Effector memory CD4-positive, alpha-beta T cell (primary cell): Measurements from ENCODE around the gene GNB1.

Source experiments
- DNase-seq, 3 donors: peaks; one replicate each; pipeline ENCODE4 v3.0.0-alpha.2; 2020
- H3K27ac ChIP-seq: 2 replicates; pipeline ENCODE4 v1.7.0; 2013; ENCODE audit warnings: mild to moderate bottlenecking, low read length, moderate library complexity; ENCODE audit not compliant: insufficient read depth, poor library complexity, severe bottlenecking
- H3K27me3 ChIP-seq: replicated peaks from 2 replicates; pipeline ENCODE4 v1.7.0; 2013; ENCODE audit warnings: mild to moderate bottlenecking, low read length; ENCODE audit not compliant: insufficient read depth, control insufficient read depth, poor library complexity, severe bottlenecking
- H3K36me3 ChIP-seq: 2 replicates; pipeline ENCODE4 v1.7.0; 2013; ENCODE audit warnings: mild to moderate bottlenecking, low read length, moderate library complexity; ENCODE audit not compliant: control insufficient read depth, insufficient read depth
- H3K4me1 ChIP-seq: 2 replicates; pipeline ENCODE4 v1.7.0; 2013; ENCODE audit warnings: low read length, mild to moderate bottlenecking; ENCODE audit not compliant: control insufficient read depth, insufficient read depth, poor library complexity, severe bottlenecking
- H3K4me3 ChIP-seq: 2 replicates; pipeline ENCODE4 v1.7.0; 2013; ENCODE audit warnings: low read length, low read depth, mild to moderate bottlenecking; ENCODE audit not compliant: insufficient read depth, poor library complexity, severe bottlenecking
- H3K9me3 ChIP-seq: 2 replicates; pipeline ENCODE4 v1.7.0; 2013; ENCODE audit warnings: mild to moderate bottlenecking, low read length, moderate library complexity; ENCODE audit not compliant: control insufficient read depth

The GNB1 gene

DNA sequence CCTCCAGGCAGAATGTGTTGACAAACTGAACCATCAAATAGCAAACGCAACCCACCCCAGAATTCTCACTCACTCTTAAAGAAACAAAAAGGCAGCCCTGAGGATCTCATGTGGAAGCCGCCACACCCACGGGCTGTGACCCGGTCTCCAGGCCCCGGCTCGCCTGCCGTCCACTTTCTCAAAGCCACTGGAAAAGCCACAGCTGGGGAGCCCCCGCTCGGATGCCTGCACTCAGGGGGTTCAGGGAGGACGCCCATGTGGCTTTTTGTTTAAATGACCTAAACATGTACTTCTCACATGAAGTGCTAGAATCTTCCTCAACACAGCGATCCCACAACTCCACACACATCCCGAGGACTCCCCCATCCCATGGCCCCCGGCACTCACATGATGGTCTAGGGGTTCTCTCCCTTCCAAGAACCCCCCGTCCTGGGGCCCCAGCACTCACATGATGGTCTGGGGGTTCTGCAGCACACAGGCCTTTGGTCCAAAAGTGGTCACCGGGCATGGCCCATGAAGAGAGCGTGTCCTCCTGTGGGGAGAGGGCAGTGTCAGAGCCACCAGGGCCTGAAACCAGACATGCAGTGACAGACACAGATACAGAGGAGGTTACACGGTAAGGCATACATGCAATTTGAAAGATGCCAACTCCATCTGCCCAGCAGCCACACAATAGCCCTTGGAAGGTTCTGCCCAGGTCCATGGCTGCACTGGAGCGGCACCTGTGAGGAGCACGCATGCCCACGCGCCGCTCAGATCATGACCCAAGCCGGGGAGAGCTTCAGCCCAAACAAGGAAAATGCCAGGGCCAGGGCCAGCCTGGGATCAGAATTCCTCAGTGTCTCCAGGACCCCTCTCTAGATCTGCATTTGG is 129.1 kb downstream of the GNB1 start:
- H3K27ac ChIP-seq = no peak overlapping the region

DNA sequence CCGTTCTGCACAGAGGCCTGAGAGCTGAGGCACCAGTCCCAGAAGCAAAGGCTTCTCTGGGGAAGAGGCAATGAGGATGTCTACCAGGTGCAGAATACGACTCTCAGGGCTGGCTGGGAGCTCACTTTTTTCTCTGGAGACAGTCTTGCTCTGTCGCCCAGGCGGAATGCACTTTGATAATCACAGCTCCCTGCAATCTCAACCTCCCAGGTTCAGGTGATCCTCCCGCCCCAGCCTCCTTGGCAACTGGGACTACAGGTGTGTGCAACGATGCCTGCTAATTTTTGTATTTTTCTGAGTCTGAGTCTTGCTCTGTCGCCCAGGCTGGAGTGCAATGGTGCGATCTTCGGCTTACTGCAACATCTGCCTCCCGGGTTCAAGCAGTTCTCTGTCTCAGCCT is 130.2 kb downstream of the GNB1 start:
- DNase-seq = no peak
- no peak overlapping the region for H3K4me3 ChIP-seq
- H3K27me3 ChIP-seq = no peaks in the 10 kb centered on the region
- no peaks in the 10 kb centered on the region for H3K9me3 ChIP-seq
- peaks cover 56% of the 10 kb centered on the region for H3K36me3 ChIP-seq
- no peak overlapping the region for H3K27ac ChIP-seq
- H3K4me1 ChIP-seq = no peaks in the 10 kb centered on the region

More for the DNA sequence above, 129.1 kb downstream of the GNB1 start:
- H3K4me3 ChIP-seq = no peak overlapping the region
- H3K4me1 ChIP-seq = no peaks in the 10 kb centered on the region
- no peak for DNase-seq
- H3K9me3 ChIP-seq = no peaks in the 10 kb centered on the region
- no peaks in the 10 kb centered on the region for H3K27me3 ChIP-seq
- H3K36me3 ChIP-seq = peaks cover 48% of the 10 kb centered on the region

DNA sequence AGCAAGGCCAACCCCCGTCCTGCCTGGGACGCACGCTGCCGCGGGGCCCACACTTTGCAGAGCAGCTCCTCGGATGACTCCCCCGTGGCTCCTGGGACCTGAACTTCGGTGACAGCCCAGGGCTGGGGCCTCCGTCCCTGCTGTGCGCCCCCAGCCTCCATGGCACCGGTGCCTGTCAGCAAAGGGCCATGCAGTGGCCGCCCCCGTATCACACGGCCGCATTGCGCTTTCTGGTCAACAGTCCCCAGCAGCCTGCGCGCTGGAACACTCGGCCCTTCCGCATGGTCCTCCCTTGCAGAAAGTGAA is 130.6 kb downstream of the GNB1 start:
- peaks cover 60% of the 10 kb centered on the region for H3K36me3 ChIP-seq
- no peaks in the 10 kb centered on the region for H3K9me3 ChIP-seq
- H3K27ac ChIP-seq = no peak overlapping the region

DNA sequence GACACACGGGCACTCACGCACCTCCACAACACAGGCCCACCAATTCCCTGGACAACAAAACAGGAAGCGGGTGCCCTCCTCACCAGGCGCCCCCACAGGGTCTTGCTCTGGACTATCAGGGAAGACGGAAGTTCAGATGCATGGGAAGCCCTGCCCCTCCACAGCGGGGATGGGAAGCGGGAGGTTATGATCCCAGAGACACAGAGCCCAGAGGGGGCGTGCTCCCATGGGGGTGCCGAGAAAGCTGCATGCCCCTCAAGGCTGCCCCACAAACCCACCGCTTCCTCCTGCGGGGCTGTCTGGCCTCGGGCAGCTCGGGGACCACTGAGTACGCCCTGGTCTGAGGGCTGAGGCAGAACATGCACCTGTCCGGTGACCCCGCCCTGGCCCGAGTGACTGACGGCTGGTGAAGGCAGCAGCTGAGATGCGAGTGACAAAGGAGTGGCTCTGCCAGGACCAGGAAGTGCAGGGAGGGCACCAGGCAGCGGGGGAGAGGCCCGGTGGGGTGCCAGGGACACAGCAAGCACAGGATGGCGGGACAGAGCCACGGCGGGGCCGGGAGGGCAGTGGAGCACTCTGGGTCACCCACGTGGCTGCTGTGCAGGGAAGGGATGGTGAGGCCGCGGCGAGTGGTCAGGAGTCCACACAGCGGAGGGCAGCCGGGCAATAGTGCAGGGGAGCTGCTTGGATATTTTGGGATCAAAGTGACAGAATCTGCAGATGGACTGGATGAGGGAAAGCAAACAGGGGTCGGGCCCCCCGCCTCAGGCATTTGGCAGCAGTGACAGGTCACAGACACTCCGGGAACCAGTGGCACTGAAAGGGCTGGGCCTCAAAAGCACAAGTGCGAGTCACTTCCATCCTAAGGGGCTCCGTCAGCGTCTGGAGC is 131.2 kb downstream of the GNB1 start:
- DNase-seq = no peak
- H3K4me3 ChIP-seq = no peak overlapping the region
- no peaks in the 10 kb centered on the region for H3K9me3 ChIP-seq
- peaks cover 65% of the 10 kb centered on the region for H3K36me3 ChIP-seq
- no peak overlapping the region for H3K27ac ChIP-seq
- no peaks in the 10 kb centered on the region for H3K27me3 ChIP-seq
- no peaks in the 10 kb centered on the region for H3K4me1 ChIP-seq

More for the DNA sequence above, 130.6 kb downstream of the GNB1 start:
- Histone ChIP-seq H3K4me1 (no peaks in the 10 kb centered on the region), H3K27me3 (no peaks in the 10 kb centered on the region), H3K4me3 (no peak overlapping the region)
- no peak for DNase-seq

DNA sequence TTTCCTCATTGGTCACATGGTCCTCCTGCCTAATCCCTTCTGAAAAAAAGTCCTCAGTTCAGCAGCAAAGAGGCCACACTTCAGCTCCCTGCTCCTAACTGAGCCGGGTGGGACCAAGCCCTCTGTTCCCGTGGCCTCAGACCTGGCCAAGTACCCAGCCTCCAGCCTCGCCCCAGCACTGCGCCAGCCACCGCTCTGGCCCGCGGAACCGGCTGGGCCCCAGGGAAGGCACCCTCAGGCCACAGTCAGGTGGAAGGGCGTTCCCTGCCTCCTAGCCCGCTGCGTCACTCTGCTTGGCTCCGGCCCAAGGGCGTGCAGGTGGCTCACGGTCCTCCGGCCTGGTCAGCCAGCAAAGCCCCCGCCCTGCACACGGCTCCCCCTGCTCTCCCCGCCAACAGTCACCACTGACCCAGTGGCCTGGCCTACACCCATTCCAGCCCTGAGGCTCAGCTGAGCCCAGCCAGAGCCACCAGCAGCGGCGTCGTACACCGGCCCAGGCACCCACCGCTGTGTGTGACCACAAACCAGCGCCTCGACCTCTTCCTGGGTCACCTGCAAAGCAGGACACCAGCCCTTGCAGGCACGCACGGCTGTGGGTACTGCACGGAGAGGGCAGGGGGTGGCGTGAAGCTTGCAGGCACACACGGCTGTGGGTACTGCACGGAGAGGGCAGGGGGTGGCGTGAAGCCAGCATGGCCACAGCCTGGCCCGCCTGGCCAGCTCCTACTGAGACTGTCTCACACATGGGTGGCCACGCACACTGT is 132.0 kb downstream of the GNB1 start:
- Histone ChIP-seq H3K4me3 (no peak overlapping the region), H3K9me3 (no peaks in the 10 kb centered on the region), H3K36me3 (peaks cover 62% of the 10 kb centered on the region), H3K4me1 (no peaks in the 10 kb centered on the region), H3K27ac (no peak overlapping the region), H3K27me3 (no peaks in the 10 kb centered on the region)
- DNase-seq = no peak

DNA sequence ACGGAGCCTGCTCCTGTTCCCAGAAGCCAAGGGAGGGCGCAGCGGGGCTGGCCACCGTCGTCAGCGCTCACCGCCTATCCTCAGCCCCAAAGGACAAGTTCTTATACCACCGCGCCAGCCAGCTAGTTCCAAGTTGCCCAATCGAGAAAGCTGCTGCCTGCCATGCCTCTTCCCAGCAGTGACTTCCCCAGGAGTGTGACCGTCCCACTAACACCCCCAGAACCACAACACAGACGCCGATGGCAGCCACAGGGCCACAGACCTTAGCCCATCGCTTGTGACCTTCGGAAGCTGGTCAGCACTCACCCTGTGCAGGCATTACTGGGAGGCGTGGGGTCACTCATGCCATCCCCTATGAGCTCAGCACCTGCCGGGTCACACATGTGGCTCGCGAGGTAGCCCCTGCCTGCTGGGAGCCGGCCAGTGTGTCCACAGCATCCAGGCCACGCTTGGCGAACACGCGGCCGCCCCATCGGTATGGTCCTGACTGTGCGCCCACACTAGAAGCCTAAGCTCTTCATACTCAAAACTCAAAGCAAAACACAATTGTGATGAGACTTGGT is 132.7 kb downstream of the GNB1 start:
- no peak overlapping the region for H3K4me3 ChIP-seq
- H3K27me3 ChIP-seq = no peaks in the 10 kb centered on the region
- H3K4me1 ChIP-seq = no peaks in the 10 kb centered on the region
- peaks cover 64% of the 10 kb centered on the region for H3K36me3 ChIP-seq
- H3K9me3 ChIP-seq = no peaks in the 10 kb centered on the region
- no peak overlapping the region for H3K27ac ChIP-seq
- DNase-seq = no peak

DNA sequence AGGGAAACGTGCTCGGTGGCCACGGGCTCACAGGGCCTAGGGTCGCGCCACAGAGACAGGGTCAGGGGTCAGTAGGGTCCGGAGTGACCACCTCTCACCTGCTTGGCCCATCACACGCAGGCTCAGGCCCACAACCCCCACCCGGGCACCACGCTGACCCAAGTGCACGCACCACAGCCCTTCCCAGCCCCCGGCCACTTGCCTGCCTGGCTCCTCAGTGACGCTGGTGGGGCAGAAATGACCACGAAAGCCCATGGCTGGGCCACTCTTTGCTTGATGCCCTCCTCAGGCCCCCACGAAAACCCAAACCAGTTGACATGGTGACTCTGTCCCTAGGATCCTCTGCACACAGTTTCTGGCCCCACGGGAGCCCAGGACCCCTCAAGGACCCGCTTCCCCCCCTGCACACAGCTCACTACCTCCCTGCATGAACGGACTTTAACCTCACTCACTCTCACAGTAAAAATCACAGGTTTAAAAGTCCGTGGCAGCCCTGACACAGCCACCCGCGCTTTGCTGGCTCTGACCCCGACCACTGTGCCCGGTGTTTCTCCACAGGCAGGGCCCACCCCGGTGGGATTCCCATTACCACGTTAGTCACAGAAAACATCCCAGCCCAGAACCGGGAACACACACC is 133.3 kb downstream of the GNB1 start:
- Histone ChIP-seq H3K4me3 (no peak overlapping the region), H3K27me3 (no peaks in the 10 kb centered on the region), H3K9me3 (no peaks in the 10 kb centered on the region), H3K36me3 (peaks cover 62% of the 10 kb centered on the region), H3K4me1 (no peaks in the 10 kb centered on the region), H3K27ac (no peak overlapping the region)
- DNase-seq = no peak

DNA sequence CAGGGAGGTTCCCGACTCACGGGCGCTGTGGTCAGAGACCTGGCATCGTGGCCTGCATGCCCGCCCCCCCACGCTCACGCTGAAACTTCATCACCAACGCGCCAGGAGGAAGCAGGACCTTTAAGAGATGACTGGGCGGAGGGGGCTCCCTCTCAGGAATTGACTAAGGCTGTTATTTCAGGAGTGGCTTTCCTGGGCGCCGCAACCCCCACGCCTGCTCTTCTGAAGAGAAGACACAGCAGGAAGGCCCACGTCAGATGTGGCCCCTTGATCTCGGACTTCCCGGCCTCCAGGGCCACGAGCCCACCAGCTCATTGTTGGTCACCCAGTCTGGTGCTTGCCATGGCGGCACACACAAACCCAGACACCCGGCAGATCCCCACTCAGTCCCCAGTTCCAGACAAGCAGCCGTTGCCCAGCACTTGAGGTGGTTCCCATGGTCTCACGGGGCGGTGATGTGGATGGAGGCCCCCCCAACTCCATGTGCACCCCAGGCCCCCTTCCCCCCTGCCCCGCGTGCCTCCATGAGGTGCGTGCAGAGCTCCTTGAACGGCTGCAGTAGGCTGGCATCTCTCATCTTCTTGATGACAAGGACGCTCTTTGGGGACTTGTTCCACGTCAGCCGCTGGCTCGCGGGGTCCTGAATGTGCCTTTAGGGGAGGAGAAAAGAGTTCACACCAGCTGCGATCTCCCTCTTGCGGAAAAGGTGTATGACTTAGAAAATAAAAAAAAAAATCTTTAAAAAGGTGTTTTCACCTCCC is 134.0 kb downstream of the GNB1 start:
- no peak overlapping the region for H3K4me3 ChIP-seq
- peaks cover 59% of the 10 kb centered on the region for H3K36me3 ChIP-seq
- DNase-seq = no peak
- H3K4me1 ChIP-seq = no peaks in the 10 kb centered on the region
- H3K27ac ChIP-seq = no peak overlapping the region
- H3K27me3 ChIP-seq = no peaks in the 10 kb centered on the region
- no peaks in the 10 kb centered on the region for H3K9me3 ChIP-seq

DNA sequence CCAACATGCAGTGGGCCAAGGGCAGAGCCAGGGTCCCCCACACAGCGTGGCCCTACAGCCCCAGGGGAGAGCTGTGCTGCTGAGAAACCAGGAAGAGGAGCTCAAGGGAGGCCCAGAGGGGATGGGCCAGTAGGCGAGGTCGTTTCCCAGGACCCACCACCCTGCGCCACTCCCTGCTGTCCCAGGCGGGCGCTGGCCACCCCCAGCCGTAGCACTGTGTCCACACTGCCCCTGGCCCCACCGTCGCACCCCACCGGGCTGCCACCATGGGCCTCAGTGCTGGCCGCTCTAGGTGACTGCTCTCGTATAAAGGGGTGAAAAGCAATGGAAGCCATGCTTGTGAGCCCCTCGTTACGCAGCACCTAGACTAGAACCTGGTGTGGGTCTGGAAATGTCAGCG is 135.0 kb downstream of the GNB1 start:
- H3K9me3 ChIP-seq = no peaks in the 10 kb centered on the region
- H3K4me1 ChIP-seq = no peaks in the 10 kb centered on the region
- no peak overlapping the region for H3K27ac ChIP-seq
- peaks cover 49% of the 10 kb centered on the region for H3K36me3 ChIP-seq
- DNase-seq = no peak
- no peaks in the 10 kb centered on the region for H3K27me3 ChIP-seq
- no peak overlapping the region for H3K4me3 ChIP-seq
